Measurements from ENCODE around the gene MOV10L1.
"Not testable (repeated sequence)": the region's sequence is repeated elsewhere in the genome, so short reads cannot be mapped to it uniquely, and the experiment has no call there.

The MOV10L1 gene

DNA sequence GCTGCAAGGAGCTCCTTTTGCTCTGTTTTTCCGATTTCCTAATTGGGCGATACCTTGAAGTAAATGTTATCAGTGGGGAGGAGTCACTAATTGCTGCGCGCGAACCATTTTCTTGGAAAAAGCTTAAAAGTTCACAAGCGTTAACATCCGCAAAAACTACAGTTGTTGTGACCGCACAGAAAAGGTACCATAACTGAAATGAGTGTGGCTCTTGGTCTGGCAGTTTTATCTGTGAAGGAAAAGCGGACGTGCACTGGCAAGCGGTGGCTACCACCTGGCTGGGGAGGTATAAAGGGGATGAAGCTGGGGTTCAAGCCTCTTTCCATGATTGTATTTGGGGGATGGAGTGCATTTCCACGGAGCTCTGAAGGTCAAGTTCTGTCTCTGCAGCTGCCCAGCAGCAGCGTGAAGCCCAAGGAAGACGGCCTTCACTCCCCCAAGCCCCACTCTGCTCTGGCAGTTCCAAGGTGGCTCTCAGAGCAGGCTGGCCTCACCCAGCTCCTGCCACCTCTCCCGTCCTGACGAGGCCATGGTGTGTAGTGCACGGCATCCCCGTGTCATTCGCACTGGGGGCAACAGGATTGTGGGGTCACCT lies 27.5 kb downstream of the MOV10L1 start:
- H3K27ac Mint-ChIP-seq, result no peak overlapping the region
- H3K4me1 Mint-ChIP-seq, result peaks cover 4 to 8% of the 10 kb centered on the region in 2 donors
- H3K27me3 Mint-ChIP-seq, result peaks cover 23 to 44% of the 10 kb centered on the region in 2 donors
- H3K9me3 Mint-ChIP-seq, result no peaks in the 10 kb centered on the region
- no peak overlapping the region for H3K4me3 Mint-ChIP-seq
- no peaks in the 10 kb centered on the region for H3K36me3 Mint-ChIP-seq
- DNase-seq, result no peak
- no peak for ATAC-seq (replicated peaks)

DNA sequence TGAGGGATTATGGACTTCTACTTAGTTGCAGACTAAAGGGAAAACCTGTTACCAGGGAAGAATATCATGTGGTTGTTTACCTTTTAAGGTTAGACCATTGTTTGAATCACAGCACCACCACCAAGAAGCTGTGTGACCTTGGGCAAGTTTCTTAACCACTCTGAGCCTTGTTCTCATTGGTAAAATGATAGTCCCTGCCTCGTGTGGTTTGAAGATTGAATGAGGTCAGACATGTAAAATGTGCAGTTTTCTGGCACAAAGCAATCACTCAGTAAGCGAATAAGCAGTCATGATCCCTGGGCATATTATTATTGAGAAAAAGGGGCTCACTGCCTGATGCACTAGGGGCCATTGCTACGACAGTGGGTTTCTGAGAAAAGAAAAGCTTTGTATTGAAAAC lies 28.3 kb downstream of the MOV10L1 start:
- H3K4me1 Mint-ChIP-seq, result no peaks in the 10 kb centered on the region
- DNase-seq (no peak), ATAC-seq (replicated peaks) (no peak)
- no peak overlapping the region for H3K4me3 Mint-ChIP-seq
- peaks cover 17 to 36% of the 10 kb centered on the region in 2 donors for H3K27me3 Mint-ChIP-seq
- H3K36me3 Mint-ChIP-seq, result no peaks in the 10 kb centered on the region
- no peak overlapping the region for H3K27ac Mint-ChIP-seq
- H3K9me3 Mint-ChIP-seq, result peaks cover 0 to 2% of the 10 kb centered on the region in 2 donors

DNA sequence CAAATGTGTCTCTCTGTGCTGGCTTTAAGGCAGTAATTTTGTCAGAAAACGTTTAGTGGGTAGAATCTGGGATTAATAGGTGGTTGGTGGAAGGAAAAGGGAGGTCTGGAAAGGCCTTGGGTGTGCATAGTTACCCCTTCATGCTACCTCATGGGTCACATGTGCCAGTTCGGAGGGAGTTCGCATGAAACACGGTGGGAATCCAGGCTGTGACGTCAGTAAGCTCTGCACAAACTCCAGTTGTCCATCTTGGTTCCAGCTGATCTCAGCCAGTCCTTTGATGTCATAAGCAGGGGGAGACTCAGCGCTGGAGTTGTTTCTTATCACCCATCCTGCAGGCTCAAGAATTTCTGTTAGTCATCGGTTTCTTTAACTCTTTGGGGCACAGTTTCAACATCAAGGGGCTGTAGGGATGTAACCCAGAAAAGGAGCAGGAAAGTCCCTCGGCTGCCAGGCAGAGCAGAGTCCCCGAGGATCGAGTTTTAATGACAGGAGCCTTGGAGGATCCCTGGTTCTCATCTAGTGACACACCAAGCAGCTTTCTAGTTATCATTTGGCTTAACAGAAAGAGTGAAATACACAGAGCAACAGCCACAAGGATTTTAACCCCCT lies 28.9 kb downstream of the MOV10L1 start:
- no peaks in the 10 kb centered on the region for H3K4me1 Mint-ChIP-seq
- H3K36me3 Mint-ChIP-seq, result no peaks in the 10 kb centered on the region
- H3K9me3 Mint-ChIP-seq, result peaks cover under 1 to 2% of the 10 kb centered on the region in 2 donors
- H3K27me3 Mint-ChIP-seq, result peaks cover 13 to 31% of the 10 kb centered on the region in 2 donors
- H3K4me3 Mint-ChIP-seq, result no peak overlapping the region
- H3K27ac Mint-ChIP-seq, result no peak overlapping the region
- ATAC-seq (replicated peaks) (no peak), DNase-seq (no peak)

DNA sequence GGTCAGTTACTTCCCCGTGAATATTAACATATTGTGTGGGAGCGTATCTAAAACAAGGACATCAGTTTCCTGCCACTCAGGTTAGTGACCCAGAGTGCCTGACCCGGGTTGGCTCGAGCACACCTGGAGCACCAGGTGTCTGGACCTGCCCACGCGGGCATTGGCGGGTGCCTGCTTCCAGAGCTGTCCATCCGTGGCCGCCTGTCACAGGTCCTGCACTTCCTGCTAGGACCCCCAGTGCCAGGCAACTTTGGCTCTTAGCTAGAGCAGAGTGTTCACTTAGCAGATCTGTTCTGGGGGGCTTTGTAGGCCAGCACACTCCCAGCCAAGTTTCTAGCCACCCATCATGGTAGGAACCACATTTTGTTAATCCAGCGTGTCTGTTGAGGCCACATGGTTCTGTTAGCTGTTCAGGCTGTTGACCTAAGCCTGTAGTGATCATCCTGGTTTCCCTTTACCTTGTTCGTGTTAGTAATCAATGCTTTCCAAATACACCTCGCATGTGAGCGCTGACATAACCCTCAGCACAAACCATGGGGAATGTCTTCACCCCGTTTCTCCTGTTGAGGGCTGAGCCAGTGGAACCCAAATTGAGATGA lies 29.5 kb downstream of the MOV10L1 start:
- no peak for ATAC-seq (replicated peaks)
- peaks cover 13 to 27% of the 10 kb centered on the region in 2 donors for H3K27me3 Mint-ChIP-seq
- no peaks in the 10 kb centered on the region for H3K4me1 Mint-ChIP-seq
- no peak for DNase-seq
- peaks cover 6 to 7% of the 10 kb centered on the region in 2 donors for H3K9me3 Mint-ChIP-seq
- peaks cover 0 to 3% of the 10 kb centered on the region in 2 donors for H3K36me3 Mint-ChIP-seq
- no peak overlapping the region for H3K4me3 Mint-ChIP-seq
- no peak overlapping the region for H3K27ac Mint-ChIP-seq

DNA sequence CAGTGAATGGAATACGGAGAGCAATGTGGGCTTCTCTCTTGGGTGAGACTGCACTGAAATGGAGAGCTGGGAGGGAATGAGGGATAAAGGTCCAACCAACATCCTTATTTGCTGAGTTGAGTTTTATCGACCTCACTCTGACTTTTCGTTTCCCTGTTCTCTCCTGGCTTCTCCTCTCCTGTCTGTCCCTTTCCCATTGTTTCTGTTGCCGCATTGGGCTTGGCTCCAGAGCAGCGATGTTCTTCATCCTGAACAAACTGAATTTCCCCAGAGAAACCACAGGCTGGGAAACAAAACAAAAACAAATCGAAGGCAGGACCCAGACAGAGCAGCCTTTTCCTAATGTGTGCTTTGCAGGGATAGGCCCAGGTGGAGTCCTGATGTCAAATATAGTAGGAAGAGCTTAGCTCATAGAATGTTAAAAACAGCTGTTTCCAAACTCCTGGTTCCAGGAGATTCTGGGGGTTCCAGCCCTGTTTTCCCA lies 30.0 kb downstream of the MOV10L1 start:
- ATAC-seq (replicated peaks) (no peak), DNase-seq (no peak)
- Mint-ChIP-seq H3K27me3 (peaks cover 13 to 29% of the 10 kb centered on the region in 2 donors), H3K27ac (no peak overlapping the region), H3K9me3 (peaks cover 9 to 10% of the 10 kb centered on the region in 2 donors), H3K4me1 (no peaks in the 10 kb centered on the region), H3K4me3 (no peak overlapping the region), H3K36me3 (peaks cover 0 to 8% of the 10 kb centered on the region in 2 donors)

DNA sequence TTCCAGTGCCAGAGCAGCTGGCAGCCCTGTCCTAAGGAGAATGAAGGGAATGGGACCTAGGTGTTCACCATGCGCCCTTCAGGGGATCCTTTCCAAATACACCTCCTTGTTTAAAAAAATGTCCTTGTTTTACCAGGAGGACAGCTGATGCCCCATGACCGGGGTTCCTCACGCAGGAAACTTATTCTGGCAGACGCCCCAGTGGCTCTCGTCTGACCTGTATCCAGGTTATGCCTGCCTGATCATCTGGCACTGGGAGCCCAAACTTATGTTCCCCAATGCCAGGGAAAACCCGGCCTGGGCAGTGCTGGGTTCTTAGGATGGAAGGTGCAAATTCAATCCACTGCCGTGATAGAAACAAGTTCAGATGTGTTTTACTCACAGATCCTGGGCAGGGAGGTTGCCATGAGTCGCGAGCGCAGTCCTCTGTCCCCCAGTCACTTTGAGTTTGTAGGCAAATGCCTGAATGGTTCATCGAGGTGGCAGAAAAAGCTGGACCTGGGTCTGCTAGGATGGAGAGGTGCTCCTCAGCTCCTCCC lies 31.5 kb downstream of the MOV10L1 start:
- no peaks in the 10 kb centered on the region for H3K4me1 Mint-ChIP-seq
- H3K36me3 Mint-ChIP-seq, result peaks cover 0 to 8% of the 10 kb centered on the region in 2 donors
- no peak overlapping the region for H3K27ac Mint-ChIP-seq
- no peak for ATAC-seq (replicated peaks)
- H3K4me3 Mint-ChIP-seq, result no peak overlapping the region
- H3K27me3 Mint-ChIP-seq, result peaks cover 13 to 30% of the 10 kb centered on the region in 2 donors
- DNase-seq, result no peak
- peaks cover 9 to 10% of the 10 kb centered on the region in 2 donors for H3K9me3 Mint-ChIP-seq

DNA sequence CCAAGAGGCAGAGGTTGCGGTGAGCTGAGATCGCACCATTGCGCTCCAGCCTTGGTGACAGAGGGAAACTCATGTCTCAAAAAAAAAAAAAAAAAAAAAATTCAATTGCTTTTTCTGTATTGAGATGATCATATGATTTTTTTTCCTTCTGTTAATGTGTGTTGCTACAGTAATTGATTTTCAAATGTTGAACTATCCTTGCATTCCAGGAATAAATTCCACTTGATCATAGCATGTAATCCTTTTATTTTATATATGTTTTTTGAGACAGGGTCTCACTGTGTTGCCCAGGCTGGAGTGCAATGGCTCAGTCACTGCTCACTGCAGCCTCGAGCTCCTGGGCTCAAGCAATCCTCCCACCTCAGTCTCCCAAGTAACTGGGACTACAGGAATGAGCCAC lies 33.3 kb downstream of the MOV10L1 start:
- Mint-ChIP-seq H3K27me3 (peaks cover 6 to 35% of the 10 kb centered on the region in 2 donors), H3K4me1 (no peaks in the 10 kb centered on the region), H3K27ac (no peak overlapping the region), H3K9me3 (peaks cover 9 to 10% of the 10 kb centered on the region in 2 donors), H3K36me3 (peaks cover 0 to 8% of the 10 kb centered on the region in 2 donors), H3K4me3 (no peak overlapping the region)
- DNase-seq (no peak), ATAC-seq (replicated peaks) (no peak)

DNA sequence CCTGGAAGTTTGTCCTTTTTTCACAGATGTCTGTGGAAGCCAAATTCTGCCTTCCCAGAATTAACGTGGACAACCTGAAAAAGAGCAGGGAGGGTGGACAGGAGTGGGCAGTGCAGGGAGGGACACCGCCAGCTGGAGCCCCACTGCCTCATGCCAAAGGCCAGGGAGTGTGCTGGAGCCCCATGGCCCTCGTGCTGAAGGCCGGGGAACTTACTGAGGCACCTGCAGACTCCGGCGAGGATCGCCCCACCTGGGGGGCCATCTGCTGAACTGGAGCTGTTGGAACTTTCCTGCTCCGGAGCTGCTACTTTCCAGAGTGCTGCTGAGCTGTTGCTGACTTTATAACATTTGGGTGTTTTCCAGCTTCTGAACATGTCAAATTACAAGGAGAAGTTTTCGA lies 35.2 kb downstream of the MOV10L1 start:
- peaks cover 0 to 8% of the 10 kb centered on the region in 2 donors for H3K36me3 Mint-ChIP-seq
- H3K9me3 Mint-ChIP-seq, result peaks cover 9 to 10% of the 10 kb centered on the region in 2 donors
- H3K4me3 Mint-ChIP-seq, result no peak overlapping the region
- no peaks in the 10 kb centered on the region for H3K4me1 Mint-ChIP-seq
- peaks cover 10 to 43% of the 10 kb centered on the region in 2 donors for H3K27me3 Mint-ChIP-seq
- DNase-seq, result no peak
- H3K27ac Mint-ChIP-seq, result no peak overlapping the region
- ATAC-seq (replicated peaks), result no peak

DNA sequence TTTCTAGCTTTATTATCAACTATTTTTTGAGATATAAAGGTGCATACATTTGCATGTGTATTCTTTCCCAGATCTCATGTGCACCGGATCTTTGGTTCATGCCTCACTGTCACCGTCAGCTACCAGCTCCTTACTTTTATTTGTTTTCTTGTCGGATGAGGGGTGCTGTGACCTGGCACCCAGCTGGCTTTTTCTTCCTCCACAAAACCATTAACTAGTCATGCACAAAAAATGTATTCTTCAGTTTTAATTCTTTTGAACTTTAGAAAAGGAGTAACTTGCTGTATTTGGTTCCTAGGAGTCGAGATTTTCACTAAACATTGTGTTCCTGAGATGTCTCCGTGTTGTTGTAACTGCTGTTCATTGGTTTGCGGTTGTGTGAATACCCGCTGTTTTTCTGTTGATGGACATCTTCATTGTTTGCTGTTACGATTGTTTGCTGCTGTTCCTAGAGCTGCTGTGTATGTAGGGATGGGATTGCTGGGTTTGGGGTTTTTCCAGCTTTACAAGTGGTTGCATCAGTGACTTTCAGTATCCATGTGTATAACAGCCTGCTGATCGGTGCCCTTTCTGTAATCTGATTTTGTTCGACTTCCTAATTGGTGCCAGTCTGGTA lies 39.4 kb downstream of the MOV10L1 start:
- Mint-ChIP-seq H3K27ac (no peak overlapping the region), H3K4me1 (no peaks in the 10 kb centered on the region), H3K27me3 (peaks cover 20 to 38% of the 10 kb centered on the region in 2 donors), H3K4me3 (no peak overlapping the region), H3K9me3 (peaks cover 3% of the 10 kb centered on the region in 2 donors), H3K36me3 (peaks cover 0 to 5% of the 10 kb centered on the region in 2 donors)
- no peak for ATAC-seq (replicated peaks)
- no peak for DNase-seq

DNA sequence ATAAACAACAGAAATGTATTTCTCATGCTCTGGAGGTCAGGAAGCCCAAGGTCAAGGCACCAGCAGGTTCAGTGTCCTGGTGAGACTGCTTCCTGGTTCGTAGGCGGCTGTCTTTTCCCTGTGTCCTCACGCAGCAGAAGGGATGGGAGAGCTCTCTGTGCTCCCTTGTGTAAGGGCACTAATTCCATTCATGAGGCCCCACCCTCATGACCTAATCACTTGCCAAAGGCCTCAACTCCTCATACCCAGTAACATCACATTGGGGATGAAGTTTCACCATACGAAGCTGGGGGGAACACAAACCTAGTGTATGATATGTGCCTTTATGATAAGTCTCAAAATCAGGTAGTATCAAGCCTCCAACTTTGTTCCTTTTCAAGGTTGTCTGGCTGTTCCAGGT lies 42.1 kb downstream of the MOV10L1 start:
- Mint-ChIP-seq H3K27ac (no peak overlapping the region), H3K9me3 (no peaks in the 10 kb centered on the region), H3K4me1 (no peaks in the 10 kb centered on the region), H3K36me3 (no peaks in the 10 kb centered on the region), H3K27me3 (peaks cover 25 to 27% of the 10 kb centered on the region in 2 donors), H3K4me3 (no peak overlapping the region)
- ATAC-seq (replicated peaks), result no peak
- no peak for DNase-seq

DNA sequence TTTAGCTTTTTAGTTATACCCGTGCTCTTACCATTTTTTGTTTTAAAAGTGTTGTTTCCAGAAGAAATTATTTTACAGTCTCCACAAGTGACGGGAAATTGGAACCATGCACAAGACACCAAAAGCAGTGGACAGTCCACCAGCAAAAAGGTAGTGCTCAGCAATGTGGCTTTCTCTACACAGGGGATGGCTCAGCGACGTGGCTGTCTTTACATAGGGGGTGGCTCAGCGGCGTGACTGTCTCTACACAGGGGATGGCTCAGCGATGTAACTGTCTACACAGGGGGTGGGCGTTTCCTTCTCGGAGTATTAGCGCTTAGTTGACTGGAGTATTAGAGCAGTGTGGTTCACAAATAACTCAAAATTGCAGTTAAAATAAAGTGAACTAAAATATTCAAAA lies 44.7 kb downstream of the MOV10L1 start:
- H3K9me3 Mint-ChIP-seq, result no peaks in the 10 kb centered on the region
- no peaks in the 10 kb centered on the region for H3K4me1 Mint-ChIP-seq
- H3K27me3 Mint-ChIP-seq, result peaks cover 17 to 20% of the 10 kb centered on the region in 2 donors
- no peak overlapping the region for H3K27ac Mint-ChIP-seq
- ATAC-seq (replicated peaks) (no peak), DNase-seq (no peak)
- no peak overlapping the region for H3K4me3 Mint-ChIP-seq
- H3K36me3 Mint-ChIP-seq, result no peaks in the 10 kb centered on the region

DNA sequence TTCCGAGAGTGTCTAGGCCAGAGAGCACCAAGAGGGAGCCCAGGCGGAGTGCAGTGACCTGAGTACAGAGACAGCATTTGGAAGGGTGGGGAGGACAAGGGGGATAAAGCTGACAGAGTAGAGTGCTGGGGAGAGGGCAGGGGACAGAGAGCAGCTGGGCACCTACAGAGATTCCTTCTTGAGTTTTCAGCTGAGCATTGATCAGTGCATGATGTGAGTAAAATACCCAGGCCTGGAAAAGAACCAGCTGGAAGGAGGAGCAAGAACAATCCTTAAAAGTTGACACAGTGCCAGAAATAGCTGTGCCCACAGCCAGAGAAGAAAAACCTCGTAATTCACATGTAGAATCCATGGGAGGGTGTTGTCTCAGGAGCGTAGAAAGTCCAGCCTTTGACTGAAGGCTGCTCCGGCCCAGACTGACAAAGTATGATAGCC lies 46.8 kb downstream of the MOV10L1 start:
- no peak overlapping the region for H3K4me3 Mint-ChIP-seq
- peaks cover 5 to 13% of the 10 kb centered on the region in 2 donors for H3K27me3 Mint-ChIP-seq
- ATAC-seq (replicated peaks) (no peak), DNase-seq (no peak)
- no peaks in the 10 kb centered on the region for H3K9me3 Mint-ChIP-seq
- H3K27ac Mint-ChIP-seq, result no peak overlapping the region
- H3K36me3 Mint-ChIP-seq, result no peaks in the 10 kb centered on the region
- peaks cover 0 to 5% of the 10 kb centered on the region in 2 donors for H3K4me1 Mint-ChIP-seq

DNA sequence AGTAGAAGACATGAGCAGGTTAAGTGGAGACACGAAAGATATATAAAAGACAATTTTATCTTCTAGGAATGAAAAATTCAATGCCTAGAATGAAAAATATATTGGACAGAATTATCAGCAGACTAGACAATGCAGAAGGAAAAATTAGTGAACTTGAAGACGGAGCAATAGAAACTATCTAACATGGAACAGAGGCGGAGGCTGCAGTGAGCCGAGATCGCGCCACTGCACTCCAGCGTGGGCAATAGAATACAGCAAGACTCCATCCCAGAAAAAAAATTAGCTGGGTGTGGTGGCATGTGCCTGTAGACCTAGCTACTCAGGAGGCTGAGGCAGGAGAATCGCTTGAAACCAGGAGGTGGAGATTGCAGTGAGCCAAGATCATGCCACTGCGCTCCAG lies 47.5 kb downstream of the MOV10L1 start:
- ATAC-seq (replicated peaks); H3K9me3 Mint-ChIP-seq; H3K27ac Mint-ChIP-seq; H3K4me3 Mint-ChIP-seq; H3K27me3 Mint-ChIP-seq; H3K4me1 Mint-ChIP-seq; H3K36me3 Mint-ChIP-seq; DNase-seq: not testable (repeated sequence)

DNA sequence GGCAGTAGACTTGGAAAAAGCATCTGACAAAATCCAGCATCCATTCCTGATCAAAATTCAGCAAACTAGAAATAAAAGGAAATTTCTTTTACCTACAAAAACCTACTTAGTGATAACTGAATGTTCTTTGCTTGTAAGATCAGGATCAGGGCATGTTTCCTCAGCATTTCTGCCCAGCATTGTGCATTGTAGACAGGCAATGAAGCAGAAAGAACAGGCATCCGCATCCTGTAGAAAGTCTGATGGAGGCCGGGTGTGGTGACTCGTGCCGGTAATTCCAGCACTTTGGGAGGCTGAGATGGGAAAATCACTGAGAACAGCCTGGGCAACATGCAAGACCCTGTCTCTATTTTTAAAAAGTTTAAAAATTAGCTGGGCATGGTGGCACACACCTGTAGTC lies 48.2 kb downstream of the MOV10L1 start:
- no peaks in the 10 kb centered on the region for H3K36me3 Mint-ChIP-seq
- H3K27ac Mint-ChIP-seq, result no peak overlapping the region
- DNase-seq (no peak), ATAC-seq (replicated peaks) (no peak)
- peaks cover 5 to 10% of the 10 kb centered on the region in 2 donors for H3K27me3 Mint-ChIP-seq
- H3K4me3 Mint-ChIP-seq, result no peak overlapping the region
- no peaks in the 10 kb centered on the region for H3K9me3 Mint-ChIP-seq
- peaks cover 0 to 5% of the 10 kb centered on the region in 2 donors for H3K4me1 Mint-ChIP-seq

Data from stimulated activated naive B cell treated with anti-CD40 and anti-IgM and Interleukin-4, amounts not matched to agents 10 μg/mL and 1 μg/mL and 100 μg/mL, for 72 hours (primary cell).